GM12865 (cell line): ENCODE data around the gene FLT4.

Experiments
- DNase-seq: peaks from one replicate; pipeline ENCODE4 v3.0.0; 2010; ENCODE audit warnings: low read depth
- H3K4me3 ChIP-seq: 2 replicates; pipeline ENCODE4 v1.5.1; 2011; ENCODE audit warnings: mild to moderate bottlenecking, low read depth, low read length, control low read depth
- TF ChIP-seq, protein P1 (sequence below): IDR thresholded peaks from 2 replicates; pipeline ENCODE4 v1.5.1; 2011; ENCODE audit warnings: low read length, control low read depth, low read depth, inconsistent platforms; ENCODE audit not compliant: insufficient read depth; ENCODE audit errors: missing control alignments

FLT4 gene

DNA sequence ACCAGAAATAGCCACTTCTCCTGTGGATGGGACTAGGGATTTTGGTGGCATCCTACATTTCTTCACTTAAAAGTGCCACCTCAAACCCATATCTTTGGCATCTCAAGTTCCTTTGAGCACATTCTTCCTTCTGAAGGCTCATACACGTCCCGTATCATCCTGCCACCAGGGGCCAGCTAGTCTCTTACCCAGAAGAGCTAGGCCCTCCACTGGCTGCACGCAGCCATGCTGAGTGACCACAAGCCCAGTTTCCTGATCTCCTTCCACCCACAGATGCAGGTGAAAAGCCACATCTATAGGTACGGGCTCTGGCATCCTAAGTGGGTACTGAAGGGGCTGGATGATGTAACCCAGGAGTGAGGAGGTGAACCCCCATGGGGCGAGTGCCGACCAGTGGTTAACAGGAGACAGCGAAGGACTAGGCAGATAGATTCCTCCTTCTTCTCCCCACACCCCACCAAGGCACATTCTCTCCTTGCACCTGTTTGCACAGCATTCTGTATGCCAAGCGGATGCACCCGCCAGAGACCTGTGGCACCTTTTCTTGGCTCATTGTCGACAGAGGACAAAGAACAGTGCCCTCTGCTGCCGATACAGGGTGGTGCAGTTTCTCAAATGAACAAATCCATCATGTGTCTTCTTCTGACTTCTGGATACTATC is 43.7 kb downstream of the FLT4 start:
- TF ChIP-seq, protein P1, sequence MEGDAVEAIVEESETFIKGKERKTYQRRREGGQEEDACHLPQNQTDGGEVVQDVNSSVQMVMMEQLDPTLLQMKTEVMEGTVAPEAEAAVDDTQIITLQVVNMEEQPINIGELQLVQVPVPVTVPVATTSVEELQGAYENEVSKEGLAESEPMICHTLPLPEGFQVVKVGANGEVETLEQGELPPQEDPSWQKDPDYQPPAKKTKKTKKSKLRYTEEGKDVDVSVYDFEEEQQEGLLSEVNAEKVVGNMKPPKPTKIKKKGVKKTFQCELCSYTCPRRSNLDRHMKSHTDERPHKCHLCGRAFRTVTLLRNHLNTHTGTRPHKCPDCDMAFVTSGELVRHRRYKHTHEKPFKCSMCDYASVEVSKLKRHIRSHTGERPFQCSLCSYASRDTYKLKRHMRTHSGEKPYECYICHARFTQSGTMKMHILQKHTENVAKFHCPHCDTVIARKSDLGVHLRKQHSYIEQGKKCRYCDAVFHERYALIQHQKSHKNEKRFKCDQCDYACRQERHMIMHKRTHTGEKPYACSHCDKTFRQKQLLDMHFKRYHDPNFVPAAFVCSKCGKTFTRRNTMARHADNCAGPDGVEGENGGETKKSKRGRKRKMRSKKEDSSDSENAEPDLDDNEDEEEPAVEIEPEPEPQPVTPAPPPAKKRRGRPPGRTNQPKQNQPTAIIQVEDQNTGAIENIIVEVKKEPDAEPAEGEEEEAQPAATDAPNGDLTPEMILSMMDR: peak; percentile 84
- H3K4me3 ChIP-seq: no peak overlapping the region
- DNase-seq: peak; percentile 83

DNA sequence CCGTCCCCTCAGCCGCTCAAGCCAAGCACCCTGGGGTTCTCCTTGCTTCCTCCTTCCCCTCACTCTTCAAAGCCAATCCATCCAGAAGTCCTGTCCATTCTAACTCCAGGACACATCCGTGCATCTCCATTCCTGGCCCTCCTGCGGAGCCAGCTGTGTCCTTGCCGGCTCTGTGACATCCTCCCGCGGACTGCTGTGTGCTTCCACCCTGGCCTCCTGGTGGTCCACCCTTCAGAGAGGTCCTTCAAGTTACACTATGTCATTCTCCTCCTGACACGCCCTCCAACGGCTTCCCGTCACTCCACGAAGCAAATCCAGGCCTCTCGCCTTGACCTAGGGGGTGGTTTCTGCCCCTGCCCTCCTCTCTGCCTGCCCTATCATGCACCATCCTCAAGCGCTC is 45.1 kb downstream of the FLT4 start:
- H3K4me3 ChIP-seq: no peak overlapping the region
- no peak for DNase-seq
- TF ChIP-seq, protein P1: no peak

DNA sequence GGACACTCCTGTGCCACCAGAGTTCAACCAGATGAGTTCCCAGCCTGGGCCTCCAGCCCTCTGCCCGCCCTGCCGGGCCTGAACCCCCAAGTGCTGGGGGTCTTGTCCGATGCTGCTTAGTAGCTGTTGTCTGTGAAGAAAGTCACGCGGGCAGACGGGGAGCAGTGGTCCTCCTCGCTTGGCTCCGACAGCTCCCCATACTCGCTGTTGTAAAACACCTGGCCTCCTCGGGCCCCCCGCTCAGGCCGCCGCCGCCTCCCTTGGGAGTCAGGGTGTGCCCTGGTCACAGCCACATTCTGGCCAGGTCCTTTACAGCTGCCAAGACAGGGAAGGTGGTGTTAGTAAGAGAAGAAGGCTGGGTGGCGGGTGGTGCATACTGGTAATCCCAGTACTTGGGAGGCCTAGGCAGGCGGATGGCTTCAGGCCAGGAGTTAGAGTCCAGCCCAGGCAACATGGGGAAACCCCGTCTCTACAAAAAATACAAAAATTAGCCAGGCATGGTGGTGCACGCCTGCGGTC is 46.3 kb downstream of the FLT4 start:
- TF ChIP-seq, protein P1: no peak
- no peak for DNase-seq
- no peak overlapping the region for H3K4me3 ChIP-seq

DNA sequence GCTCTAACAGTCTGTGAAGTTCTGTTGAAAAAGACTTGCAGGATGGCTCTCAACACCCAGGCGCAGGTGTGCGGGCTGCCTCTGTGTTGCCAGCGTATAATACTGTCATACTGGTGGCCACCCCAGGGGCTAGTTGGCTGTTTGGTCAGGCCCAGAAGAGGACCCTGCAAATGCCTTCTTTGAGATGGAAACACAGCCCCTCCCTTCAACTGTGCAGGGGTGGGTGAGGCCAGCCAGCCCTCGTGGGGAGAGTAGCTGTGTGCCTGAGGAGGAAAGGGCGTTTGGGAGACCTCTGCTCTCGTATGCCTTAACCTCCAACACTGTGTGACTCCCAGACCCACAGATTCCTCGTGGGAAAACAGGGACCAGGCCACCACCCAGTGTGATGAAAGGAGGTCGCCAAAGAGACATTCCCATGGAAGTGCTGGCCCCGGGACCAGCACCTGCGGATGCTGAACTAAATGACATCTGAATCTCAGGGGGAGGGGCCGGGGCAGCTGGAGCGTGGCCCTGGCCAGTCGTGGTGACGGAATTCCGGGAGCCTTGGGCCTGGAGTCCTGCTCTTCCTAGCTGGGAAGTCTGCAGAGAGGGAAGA is 46.8 kb downstream of the FLT4 start:
- no peak for DNase-seq
- no peak overlapping the region for H3K4me3 ChIP-seq

DNA sequence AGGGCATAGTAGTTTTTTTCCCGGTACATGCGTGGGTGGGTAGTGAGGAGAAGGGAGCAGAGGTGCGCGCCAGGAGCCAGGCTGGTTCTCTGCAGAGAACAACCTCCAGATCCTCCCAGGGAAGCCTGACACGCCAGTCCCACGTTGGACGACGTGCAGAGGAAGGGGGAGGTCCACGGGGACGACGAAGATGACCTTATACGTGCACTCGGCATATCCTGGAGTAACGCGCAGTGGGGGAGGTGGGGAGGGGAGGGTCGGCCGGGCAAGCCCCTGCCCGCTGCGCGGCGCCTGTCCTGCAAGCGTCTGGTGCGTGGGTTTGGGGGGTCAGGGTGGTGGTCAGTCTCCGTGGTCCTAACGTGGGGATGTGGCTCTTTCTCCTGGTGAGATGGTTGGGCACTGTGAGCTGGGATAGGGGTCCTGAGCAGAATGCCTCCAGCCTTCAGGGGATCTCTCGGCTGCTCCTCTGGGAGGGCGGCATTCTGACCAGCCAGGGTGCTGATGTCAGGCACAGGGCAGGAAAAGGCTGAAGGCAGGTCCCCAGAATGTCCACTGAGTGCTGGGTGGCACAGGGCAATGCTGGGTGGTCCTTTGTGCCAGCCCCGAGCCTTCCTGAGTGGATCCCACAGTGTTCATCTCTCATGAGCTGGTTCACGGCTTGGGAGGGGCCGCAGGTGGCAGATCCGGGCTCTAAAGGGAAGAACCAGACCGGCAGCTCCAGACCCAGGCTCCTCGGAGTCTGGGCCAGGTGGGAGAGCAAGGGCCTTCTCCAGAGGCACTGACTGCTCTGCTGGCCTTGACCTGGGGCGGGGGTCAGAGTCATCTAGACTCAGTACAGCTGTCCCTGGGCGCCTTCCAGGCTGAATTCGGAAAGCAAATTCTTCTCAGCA is 47.6 kb downstream of the FLT4 start:
- TF ChIP-seq, protein P1: no peak
- no peak for DNase-seq
- H3K4me3 ChIP-seq: no peak overlapping the region

More for the DNA sequence above, 46.8 kb downstream of the FLT4 start:
- TF ChIP-seq, protein P1: no peak

DNA sequence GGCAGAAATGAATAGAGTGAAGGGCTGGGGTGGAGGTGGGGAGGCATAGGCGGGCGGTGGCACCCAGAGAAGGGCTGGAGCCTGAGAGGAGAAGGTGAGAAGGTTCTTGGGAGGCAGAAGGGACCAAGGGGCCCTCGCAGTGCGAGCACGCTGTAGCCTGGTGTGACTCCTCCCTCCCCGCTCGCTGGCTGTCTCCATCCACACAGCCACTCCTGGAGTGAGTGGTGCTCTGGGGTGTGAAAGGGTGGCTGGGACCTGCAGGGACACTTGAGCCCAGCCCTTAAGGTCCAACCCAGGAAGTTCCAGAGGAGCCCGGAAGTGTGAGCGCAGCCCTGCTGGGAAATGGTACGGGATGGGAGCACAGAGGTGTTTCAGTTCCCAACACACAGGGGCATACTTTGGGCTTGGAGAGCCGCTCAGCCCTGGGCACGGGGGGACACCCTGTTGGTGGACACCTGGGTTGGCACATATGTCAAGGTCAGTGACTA is 48.8 kb downstream of the FLT4 start:
- no peak for DNase-seq
- TF ChIP-seq, protein P1: no peak
- no peak overlapping the region for H3K4me3 ChIP-seq
